ENCODE results near the gene HAO1. TPM values are rescaled to one million over a fixed set of nuclear protein-coding genes. Genes with fewer than 3 reads are reported as not detected.
A peak's percentile ranks its signal among the peaks of the same experiment; 100 is the strongest.

The HAO1 gene
- total RNA-seq, 1 experiment from 2014 or later, result not detected

- H3K4me1 ChIP-seq (ENCODE audit: insufficient read depth, low read length, poor library complexity, severe bottlenecking), result no peaks in the 10 kb centered on the region
- H3K27ac ChIP-seq (ENCODE audit: low read depth, low read length, poor library complexity, severe bottlenecking), result no peak overlapping the region
- ChIA-PET CTCF (interaction anchor here (0.5 kb wide), 1 partner anchor 779 kb away, joined by 3 read pairs; no protein-coding TSS in a partner anchor), POLR2A (ENCODE audit: low non-redundant PET) (no interaction called here)
- H3K9me3 ChIP-seq (ENCODE audit: low read depth, low read length, poor library complexity, severe bottlenecking), result no peaks in the 10 kb centered on the region
- DNase-seq (ENCODE audit: low spot score), result no peak
- H3K36me3 ChIP-seq (ENCODE audit: insufficient read depth, low read length, poor library complexity, severe bottlenecking), result no peaks in the 10 kb centered on the region
- BruUV-seq (replicated peaks), result no TSS peak
- TF ChIP-seq CTCF (conservative IDR thresholded peaks at IDR 0.05; ENCODE audit: low read depth, low read length), result no peak
- TF ChIP-seq EZH2 (IDR thresholded peaks at IDR 0.05; ENCODE audit: borderline replicate concordance, low read depth, low read length, poor library complexity, severe bottlenecking), result no peak
- intact Hi-C loops (cut with micrococcal nuclease; ENCODE audit: unreplicated experiment), result no loop called here
- H3K27me3 ChIP-seq (replicated peaks; ENCODE audit: insufficient read depth, low read depth, low read length, poor library complexity), result no peaks in the 10 kb centered on the region
- no peak overlapping the region for H3K4me3 ChIP-seq (ENCODE audit: low read depth, low read length, poor library complexity, severe bottlenecking)
Measured at GRCh38 chr20:7971536-7972280, 31.4 kb upstream of the HAO1 start.

GRCh38 chr20:7967199-7967844, 27.1 kb upstream of the HAO1 start:
- no peak overlapping the region for H3K27ac ChIP-seq (ENCODE audit: low read depth, low read length, poor library complexity, severe bottlenecking)
- no peaks in the 10 kb centered on the region for H3K9me3 ChIP-seq (ENCODE audit: low read depth, low read length, poor library complexity, severe bottlenecking)
- POLR2A ChIA-PET (ENCODE audit: low non-redundant PET), result no interaction called here
- DNase-seq (ENCODE audit: low spot score), result peak; percentile 4
- no peaks in the 10 kb centered on the region for H3K36me3 ChIP-seq (ENCODE audit: insufficient read depth, low read length, poor library complexity, severe bottlenecking)
- CTCF ChIA-PET, result no interaction called here
- TF ChIP-seq EZH2 (IDR thresholded peaks at IDR 0.05; ENCODE audit: borderline replicate concordance, low read depth, low read length, poor library complexity, severe bottlenecking) (no peak), CTCF (conservative IDR thresholded peaks at IDR 0.05; ENCODE audit: low read depth, low read length) (no peak)
- H3K4me3 ChIP-seq (ENCODE audit: low read depth, low read length, poor library complexity, severe bottlenecking), result no peak overlapping the region
- intact Hi-C loops (cut with micrococcal nuclease; ENCODE audit: unreplicated experiment), result no loop called here
- no peaks in the 10 kb centered on the region for H3K4me1 ChIP-seq (ENCODE audit: insufficient read depth, low read length, poor library complexity, severe bottlenecking)
- BruUV-seq (replicated peaks), result no TSS peak
- no peaks in the 10 kb centered on the region for H3K27me3 ChIP-seq (replicated peaks; ENCODE audit: insufficient read depth, low read depth, low read length, poor library complexity)

- BruUV-seq (replicated peaks), result no TSS peak
- ChIA-PET CTCF (no interaction called here), POLR2A (ENCODE audit: low non-redundant PET) (no interaction called here)
- Histone ChIP-seq H3K4me1 (ENCODE audit: insufficient read depth, low read length, poor library complexity, severe bottlenecking) (no peaks in the 10 kb centered on the region), H3K27me3 (replicated peaks; ENCODE audit: insufficient read depth, low read depth, low read length, poor library complexity) (no peaks in the 10 kb centered on the region), H3K36me3 (ENCODE audit: insufficient read depth, low read length, poor library complexity, severe bottlenecking) (no peaks in the 10 kb centered on the region), H3K27ac (ENCODE audit: low read depth, low read length, poor library complexity, severe bottlenecking) (no peak overlapping the region), H3K9me3 (ENCODE audit: low read depth, low read length, poor library complexity, severe bottlenecking) (no peaks in the 10 kb centered on the region), H3K4me3 (ENCODE audit: low read depth, low read length, poor library complexity, severe bottlenecking) (no peak overlapping the region)
- TF ChIP-seq EZH2 (IDR thresholded peaks at IDR 0.05; ENCODE audit: borderline replicate concordance, low read depth, low read length, poor library complexity, severe bottlenecking), result no peak
- TF ChIP-seq CTCF (conservative IDR thresholded peaks at IDR 0.05; ENCODE audit: low read depth, low read length), result no peak
- intact Hi-C loops (cut with micrococcal nuclease; ENCODE audit: unreplicated experiment), result no loop called here
- peak; percentile 7 for DNase-seq (ENCODE audit: low spot score)
Measured at GRCh38 chr20:7966176-7966575, 25.9 kb upstream of the HAO1 start.
